CD4-positive, CD25-positive, alpha-beta regulatory T cell (primary cell): Measurements from ENCODE around the gene ABCA13. TPM values are rescaled to one million over a fixed set of nuclear protein-coding genes. Genes with fewer than 3 reads are reported as not detected.
A peak's percentile ranks its signal among the peaks of the same experiment; 100 is the strongest.

ENCODE experiments used
- ATAC-seq, 2 donors: fragments of 150-1000 bp; cut with Tn5 transposase; one replicate each; pipeline ENCODE4 v1.10.0; 2021; ENCODE audit warnings: low read depth in 2 of 2, moderate number of reproducible peaks in 2 of 2, moderate library complexity in 1 of 2
- DNase-seq, 3 donors: peaks; one replicate each; pipeline versions ENCODE4 v3.0.0 to v3.0.0-alpha.2; 2012 to 2022; ENCODE audit warnings: mixed read lengths in 1 of 3
- H3K27ac ChIP-seq: one replicate; pipeline ENCODE4 v1.7.0; 2013; ENCODE audit warnings: mild to moderate bottlenecking, low read length; ENCODE audit not compliant: insufficient read depth, poor library complexity, severe bottlenecking
- H3K27me3 ChIP-seq: one replicate; pipeline ENCODE4 v1.7.0; 2013; ENCODE audit warnings: low read length; ENCODE audit not compliant: control insufficient read depth, insufficient read depth
- H3K36me3 ChIP-seq: one replicate; pipeline ENCODE4 v1.7.0; 2013; ENCODE audit warnings: mild to moderate bottlenecking, low read length, moderate library complexity; ENCODE audit not compliant: control insufficient read depth, insufficient read depth
- H3K4me1 ChIP-seq: 2 replicates; pipeline ENCODE4 v1.7.0; 2013; ENCODE audit warnings: mild to moderate bottlenecking, low read length; ENCODE audit not compliant: insufficient read depth, control insufficient read depth, poor library complexity, severe bottlenecking
- H3K4me3 ChIP-seq: one replicate; pipeline ENCODE4 v1.7.0; 2013; ENCODE audit warnings: low read depth, mild to moderate bottlenecking, low read length, moderate library complexity
- H3K9me3 ChIP-seq, 2 experiments: 1 replicate in 1 of 2; 2 replicates in 1 of 2; pipeline ENCODE4 v1.7.0; 2013; ENCODE audit warnings: low read length in 2 of 2, mild to moderate bottlenecking in 1 of 2, moderate library complexity in 1 of 2; ENCODE audit not compliant: control insufficient read depth in 2 of 2
- H3K27ac Mint-ChIP-seq, 3 donors: one replicate each; pipeline ENCODE4 v1.8.0; 2020 to 2022; ENCODE audit warnings: mild to moderate bottlenecking in 3 of 3, mixed read lengths in 3 of 3, moderate library complexity in 2 of 3
- H3K27me3 Mint-ChIP-seq: one replicate; pipeline ENCODE4 v1.8.0; 2022; ENCODE audit warnings: mild to moderate bottlenecking, mixed read lengths
- H3K36me3 Mint-ChIP-seq: one replicate; pipeline ENCODE4 v1.8.0; 2020; ENCODE audit warnings: mixed read lengths
- H3K4me1 Mint-ChIP-seq, 4 donors: one replicate each; pipeline ENCODE4 v1.8.0; 2020 to 2022; ENCODE audit warnings: mixed read lengths in 4 of 4, mild to moderate bottlenecking in 1 of 4
- H3K4me3 Mint-ChIP-seq, 4 donors: one replicate each; pipeline ENCODE4 v1.8.0; 2020 to 2022; ENCODE audit warnings: mild to moderate bottlenecking in 4 of 4, mixed read lengths in 4 of 4, moderate library complexity in 3 of 4
- H3K9me3 Mint-ChIP-seq, 7 donors: one replicate each; pipeline ENCODE4 v1.8.0; 2020 to 2022; ENCODE audit warnings: mixed read lengths in 7 of 7, mild to moderate bottlenecking in 3 of 7, moderate library complexity in 2 of 7
- polyA plus RNA-seq, 4 donors: library from polyadenylated mRNA; unstranded; fragments of 300-500 nt; fragmentation: Illumina TruSeq; gene quantifications; one replicate each; pipeline ENCODE4 v1.2.3, GENCODE V29; 2021
- total RNA-seq: library from RNA; stranded (reverse); gene quantifications from one replicate; pipeline ENCODE4 v1.2.3, GENCODE V29; 2022

ABCA13 gene
- total and polyA plus RNA-seq, 5 donors from 2014 or later, result 1.1 TPM; not detected in 4

- no peak for DNase-seq
- Histone ChIP-seq H3K27me3 (no peaks in the 10 kb centered on the region), H3K9me3 (no peaks in the 10 kb centered on the region), H3K36me3 (no peaks in the 10 kb centered on the region), H3K4me1 (no peaks in the 10 kb centered on the region), H3K4me3 (no peak overlapping the region), H3K27ac (no peak overlapping the region)
- Mint-ChIP-seq H3K27me3 (peaks cover 12% of the 10 kb centered on the region), H3K4me1 (no peaks in the 10 kb centered on the region), H3K36me3 (no peaks in the 10 kb centered on the region), H3K9me3 (peaks cover 0 to 4% (median 2%) of the 10 kb centered on the region in 7 donors), H3K27ac (no peak overlapping the region), H3K4me3 (no peak overlapping the region)
- ATAC-seq, result no peak
Measured at GRCh38 chr7:48213226-48213625, 42.0 kb downstream of the ABCA13 start.

GRCh38 chr7:48217266-48217665, 46.0 kb downstream of the ABCA13 start:
- Histone ChIP-seq H3K27me3 (no peaks in the 10 kb centered on the region), H3K4me1 (no peaks in the 10 kb centered on the region), H3K36me3 (no peaks in the 10 kb centered on the region), H3K27ac (no peak overlapping the region), H3K9me3 (no peaks in the 10 kb centered on the region), H3K4me3 (no peak overlapping the region)
- no peaks in the 10 kb centered on the region for H3K4me1 Mint-ChIP-seq
- peaks cover 0 to 4% (median 2%) of the 10 kb centered on the region in 7 donors for H3K9me3 Mint-ChIP-seq
- DNase-seq (no peak), ATAC-seq (no peak)
- H3K27me3 Mint-ChIP-seq, result peaks cover 10% of the 10 kb centered on the region
- H3K4me3 Mint-ChIP-seq, result no peak overlapping the region
- no peaks in the 10 kb centered on the region for H3K36me3 Mint-ChIP-seq
- H3K27ac Mint-ChIP-seq, result no peak overlapping the region

- peaks cover 0 to 4% (median 2%) of the 10 kb centered on the region in 7 donors for H3K9me3 Mint-ChIP-seq
- no peak overlapping the region for H3K27ac ChIP-seq
- no peak overlapping the region for H3K27ac Mint-ChIP-seq
- no peak overlapping the region for H3K4me3 Mint-ChIP-seq
- H3K9me3 ChIP-seq, result no peaks in the 10 kb centered on the region
- no peak for DNase-seq
- no peak overlapping the region for H3K4me3 ChIP-seq
- H3K4me1 ChIP-seq, result no peaks in the 10 kb centered on the region
- no peaks in the 10 kb centered on the region for H3K27me3 ChIP-seq
- no peak for ATAC-seq
- H3K36me3 ChIP-seq, result no peaks in the 10 kb centered on the region
- H3K4me1 Mint-ChIP-seq, result no peaks in the 10 kb centered on the region
- peaks cover 8% of the 10 kb centered on the region for H3K27me3 Mint-ChIP-seq
- no peaks in the 10 kb centered on the region for H3K36me3 Mint-ChIP-seq
Measured at GRCh38 chr7:48217753-48218152, 46.5 kb downstream of the ABCA13 start.

GRCh38 chr7:48224042-48224441, 52.8 kb downstream of the ABCA13 start:
- Histone ChIP-seq H3K4me1 (no peaks in the 10 kb centered on the region), H3K27me3 (peaks cover 3% of the 10 kb centered on the region), H3K4me3 (no peak overlapping the region), H3K36me3 (no peaks in the 10 kb centered on the region), H3K27ac (no peak overlapping the region), H3K9me3 (no peaks in the 10 kb centered on the region)
- Mint-ChIP-seq H3K4me3 (no peak overlapping the region), H3K27me3 (peaks cover 4% of the 10 kb centered on the region), H3K4me1 (no peaks in the 10 kb centered on the region), H3K36me3 (no peaks in the 10 kb centered on the region), H3K9me3 (peaks cover 0 to 5% (median 3%) of the 10 kb centered on the region in 7 donors), H3K27ac (no peak overlapping the region)
- DNase-seq (no peak), ATAC-seq (no peak)

- Mint-ChIP-seq H3K27ac (no peak overlapping the region), H3K36me3 (no peaks in the 10 kb centered on the region), H3K27me3 (peaks cover 4% of the 10 kb centered on the region), H3K4me1 (no peaks in the 10 kb centered on the region), H3K9me3 (peaks cover 0 to 5% (median 1%) of the 10 kb centered on the region in 7 donors), H3K4me3 (no peak overlapping the region)
- H3K27ac ChIP-seq, result no peak overlapping the region
- ATAC-seq, result no peak
- H3K27me3 ChIP-seq, result peaks cover 3% of the 10 kb centered on the region
- no peaks in the 10 kb centered on the region for H3K36me3 ChIP-seq
- H3K9me3 ChIP-seq, result no peaks in the 10 kb centered on the region
- H3K4me1 ChIP-seq, result no peaks in the 10 kb centered on the region
- DNase-seq, result no peak
- no peak overlapping the region for H3K4me3 ChIP-seq
Measured at GRCh38 chr7:48225101-48225500, 53.8 kb downstream of the ABCA13 start.

GRCh38 chr7:48237354-48237753, 66.1 kb downstream of the ABCA13 start:
- H3K36me3 ChIP-seq, result no peaks in the 10 kb centered on the region
- peaks cover 0 to 9% (median 5%) of the 10 kb centered on the region in 7 donors for H3K9me3 Mint-ChIP-seq
- H3K27me3 ChIP-seq, result no peaks in the 10 kb centered on the region
- DNase-seq, result no peak
- H3K4me3 Mint-ChIP-seq, result no peak overlapping the region
- H3K4me1 Mint-ChIP-seq, result no peaks in the 10 kb centered on the region
- no peak overlapping the region for H3K27ac ChIP-seq
- H3K4me1 ChIP-seq, result no peaks in the 10 kb centered on the region
- H3K9me3 ChIP-seq, result no peaks in the 10 kb centered on the region
- H3K27ac Mint-ChIP-seq, result no peak overlapping the region
- H3K27me3 Mint-ChIP-seq, result peaks cover 4% of the 10 kb centered on the region
- H3K36me3 Mint-ChIP-seq, result no peaks in the 10 kb centered on the region
- no peak for ATAC-seq
- H3K4me3 ChIP-seq, result no peak overlapping the region

- DNase-seq, result no peak
- H3K4me1 Mint-ChIP-seq, result no peaks in the 10 kb centered on the region
- ATAC-seq, result no peak
- H3K27ac ChIP-seq, result no peak overlapping the region
- no peaks in the 10 kb centered on the region for H3K9me3 ChIP-seq
- H3K27ac Mint-ChIP-seq, result no peak overlapping the region
- H3K4me1 ChIP-seq, result no peaks in the 10 kb centered on the region
- peaks cover 0 to 3% (median 0%) of the 10 kb centered on the region in 7 donors for H3K9me3 Mint-ChIP-seq
- peak overlapping the region in 1 of 4 donors; percentile 59 for H3K4me3 Mint-ChIP-seq
- H3K36me3 ChIP-seq, result no peaks in the 10 kb centered on the region
- H3K27me3 Mint-ChIP-seq, result peaks cover 4% of the 10 kb centered on the region
- no peaks in the 10 kb centered on the region for H3K27me3 ChIP-seq
- no peaks in the 10 kb centered on the region for H3K36me3 Mint-ChIP-seq
- H3K4me3 ChIP-seq, result no peak overlapping the region
Measured at GRCh38 chr7:48242846-48243245, 71.6 kb downstream of the ABCA13 start.

GRCh38 chr7:48244864-48245271, 73.6 kb downstream of the ABCA13 start:
- H3K27me3 Mint-ChIP-seq, result peaks cover 4% of the 10 kb centered on the region
- H3K4me3 Mint-ChIP-seq, result no peak overlapping the region
- peaks cover 0 to 3% (median 0%) of the 10 kb centered on the region in 7 donors for H3K9me3 Mint-ChIP-seq

More at GRCh38 chr7:48244864-48245271, 73.6 kb downstream of the ABCA13 start:
- ATAC-seq (no peak), DNase-seq (no peak)
- Mint-ChIP-seq H3K36me3 (no peaks in the 10 kb centered on the region), H3K4me1 (no peaks in the 10 kb centered on the region), H3K27ac (no peak overlapping the region)
- no peak overlapping the region for H3K27ac ChIP-seq
- no peaks in the 10 kb centered on the region for H3K36me3 ChIP-seq
- no peak overlapping the region for H3K4me3 ChIP-seq
- no peaks in the 10 kb centered on the region for H3K9me3 ChIP-seq
- no peaks in the 10 kb centered on the region for H3K4me1 ChIP-seq
- H3K27me3 ChIP-seq, result no peaks in the 10 kb centered on the region
